Kidney capillary endothelial cell (primary cell): ENCODE results near the gene CUTA.

Experiments
- DNase-seq: peaks from one replicate; pipeline ENCODE4 v3.0.0-alpha.2; 2018; ENCODE audit warnings: low spot score

The CUTA gene, protein sequence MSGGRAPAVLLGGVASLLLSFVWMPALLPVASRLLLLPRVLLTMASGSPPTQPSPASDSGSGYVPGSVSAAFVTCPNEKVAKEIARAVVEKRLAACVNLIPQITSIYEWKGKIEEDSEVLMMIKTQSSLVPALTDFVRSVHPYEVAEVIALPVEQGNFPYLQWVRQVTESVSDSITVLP

DNA sequence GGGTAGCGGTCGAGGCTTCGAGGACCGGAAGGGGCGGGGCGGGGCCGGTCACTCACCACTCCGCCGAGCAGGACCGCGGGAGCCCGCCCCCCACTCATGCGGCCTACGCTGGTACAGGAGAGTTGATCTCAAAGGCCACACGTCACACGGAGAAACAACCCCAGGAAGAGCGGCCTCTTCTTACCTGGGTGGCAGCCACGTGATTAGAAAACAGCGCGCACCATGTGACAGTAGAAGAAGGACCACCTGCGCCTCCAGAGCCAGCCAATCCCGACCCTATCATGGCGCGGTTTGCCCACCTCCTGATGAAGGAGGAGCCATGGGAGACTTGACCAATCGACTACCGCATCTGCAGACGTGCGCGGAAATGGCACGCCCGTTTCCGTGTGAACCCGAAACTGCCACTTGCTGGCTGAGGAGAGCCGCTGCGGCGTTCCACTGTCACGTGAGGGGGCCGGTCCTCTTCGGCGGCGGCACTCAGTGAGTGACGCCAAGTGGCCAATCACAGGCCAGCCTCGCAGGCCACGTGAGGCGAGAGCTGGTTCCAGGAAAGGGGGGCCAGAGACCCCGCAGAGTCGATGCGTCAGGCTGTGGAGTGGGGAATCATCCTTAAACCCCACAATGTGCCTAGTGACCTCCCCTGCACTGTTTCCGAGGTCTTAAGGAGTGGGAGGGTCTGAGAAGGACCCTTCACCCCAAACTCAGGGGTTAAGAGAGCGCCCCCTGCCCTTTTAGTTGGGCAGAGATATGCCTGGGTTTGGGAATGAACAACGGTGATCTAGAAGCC, at the start of gene CUTA:
TSS of gene CUTA (minus strand) at position 205 of the 787 bp plus-strand sequence. CDS start at position 98, 107 bp downstream.
- DNase-seq = peak; percentile 98

DNA sequence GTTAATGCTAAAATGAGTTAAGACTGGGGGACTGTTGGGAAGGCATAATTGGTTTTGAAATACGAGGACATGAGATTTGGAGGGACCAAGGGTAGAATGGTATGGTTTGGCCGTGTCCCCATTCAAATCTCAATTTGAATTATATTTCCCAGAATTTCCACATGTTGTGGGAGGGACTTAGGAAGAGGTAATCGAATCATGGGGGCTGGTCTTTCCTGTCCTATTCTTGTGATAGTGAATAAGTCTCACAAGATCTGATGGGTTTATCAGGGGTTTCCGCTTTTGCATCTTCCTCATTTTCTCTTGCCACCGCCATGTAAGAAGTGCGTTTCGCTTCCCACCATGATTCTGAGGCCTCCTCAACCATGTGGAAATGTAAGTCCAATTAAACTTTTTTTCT, 49.2 kb upstream of the CUTA start:
- DNase-seq = no peak

DNA sequence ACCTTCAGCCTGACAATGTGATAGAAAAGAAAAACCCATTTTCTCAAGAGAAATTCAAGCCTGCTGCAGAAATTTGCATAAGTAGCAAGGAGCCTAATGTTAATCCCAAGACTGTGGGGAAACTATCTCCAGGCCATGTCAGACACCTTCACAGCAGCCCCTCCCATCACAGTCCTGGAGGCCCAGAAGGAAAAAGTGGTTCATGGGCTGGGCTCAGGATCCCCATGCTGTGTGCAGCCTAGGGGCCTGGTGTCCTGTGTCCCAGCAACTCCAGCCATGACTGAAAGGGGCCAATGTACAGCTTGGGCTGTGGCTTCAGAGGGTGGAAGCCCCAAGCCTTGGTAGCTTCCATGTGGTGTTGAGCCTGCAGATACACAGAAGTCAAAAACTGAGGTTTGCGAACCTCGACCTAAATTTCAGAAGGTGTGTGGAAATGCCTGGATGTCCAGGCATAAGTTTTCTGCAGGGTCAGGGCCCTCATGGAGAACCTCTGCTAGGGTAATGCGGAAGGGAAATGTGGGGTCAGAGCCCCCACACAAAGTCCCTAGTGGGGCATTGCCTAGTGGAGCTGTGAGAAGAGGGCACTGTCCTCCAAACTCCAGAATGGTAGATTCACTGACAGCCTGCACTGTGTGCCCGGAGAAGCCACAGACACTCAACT, 48.3 kb upstream of the CUTA start:
- no peak for DNase-seq

DNA sequence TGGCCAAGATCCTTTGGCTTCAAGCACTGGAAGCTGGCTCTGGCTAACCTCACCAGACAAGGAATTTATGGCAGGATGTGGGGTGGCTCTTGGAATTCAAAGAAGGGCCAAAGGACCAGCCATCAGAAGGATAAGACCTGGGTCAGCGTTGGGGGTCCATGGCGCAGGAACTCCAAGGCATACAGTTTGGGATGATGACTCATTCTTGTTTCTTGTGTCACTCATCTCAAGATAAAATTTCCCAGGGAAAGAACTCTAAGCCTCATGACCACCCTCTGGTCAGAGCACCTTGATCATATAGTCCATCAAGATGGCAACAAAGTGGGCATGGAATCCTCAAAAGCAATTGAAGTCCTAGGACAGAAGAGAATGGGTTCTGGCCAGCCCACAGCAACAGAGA, 41.3 kb upstream of the CUTA start:
- no peak for DNase-seq

DNA sequence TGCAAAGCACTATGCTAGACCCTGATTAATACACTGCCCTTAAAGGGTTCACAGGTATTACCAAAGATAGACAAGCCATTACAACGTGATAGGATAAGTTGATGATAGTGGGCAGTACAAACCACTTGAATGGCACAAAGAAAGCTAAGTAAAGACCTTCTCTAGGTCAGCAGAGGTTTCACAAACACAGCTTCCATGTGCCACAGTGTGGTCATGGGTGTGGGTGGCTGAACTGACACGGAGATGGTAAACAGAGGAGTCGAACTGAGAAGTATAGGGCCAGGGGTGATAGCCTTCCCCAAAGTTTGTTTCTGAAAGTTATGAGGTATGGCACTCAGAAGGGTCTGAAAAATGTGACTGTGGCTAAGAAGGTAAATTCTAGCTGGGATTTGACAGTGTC, 40.8 kb upstream of the CUTA start:
- no peak for DNase-seq

DNA sequence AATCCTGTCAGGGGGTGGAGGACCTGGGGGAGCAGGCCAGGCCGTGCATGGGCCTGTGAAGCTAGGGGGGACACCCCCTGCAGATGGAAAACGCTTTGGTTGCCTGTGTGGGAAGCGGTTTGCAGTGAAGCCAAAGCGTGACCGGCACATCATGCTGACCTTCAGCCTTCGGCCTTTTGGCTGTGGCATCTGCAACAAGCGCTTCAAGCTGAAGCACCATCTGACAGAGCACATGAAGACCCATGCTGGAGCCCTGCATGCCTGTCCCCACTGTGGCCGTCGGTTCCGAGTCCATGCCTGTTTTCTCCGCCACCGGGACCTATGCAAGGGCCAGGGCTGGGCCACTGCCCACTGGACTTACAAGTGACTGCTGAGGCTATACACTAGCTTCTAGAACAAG, 38.2 kb upstream of the CUTA start:
- DNase-seq = no peak

DNA sequence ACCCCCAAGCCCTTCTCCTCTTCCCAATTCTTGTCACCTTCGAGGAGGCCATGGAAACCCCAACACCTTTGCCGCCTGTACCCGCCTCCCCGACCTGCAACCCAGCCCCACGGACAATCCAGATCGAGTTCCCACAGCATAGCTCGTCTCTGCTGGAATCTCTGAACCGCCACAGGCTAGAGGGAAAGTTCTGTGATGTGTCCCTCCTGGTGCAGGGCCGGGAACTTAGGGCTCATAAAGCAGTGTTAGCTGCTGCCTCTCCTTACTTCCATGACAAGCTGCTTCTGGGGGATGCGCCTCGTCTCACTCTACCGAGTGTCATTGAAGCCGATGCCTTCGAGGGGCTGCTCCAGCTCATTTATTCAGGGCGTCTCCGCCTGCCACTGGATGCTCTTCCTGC, 37.1 kb upstream of the CUTA start:
- no peak for DNase-seq

DNA sequence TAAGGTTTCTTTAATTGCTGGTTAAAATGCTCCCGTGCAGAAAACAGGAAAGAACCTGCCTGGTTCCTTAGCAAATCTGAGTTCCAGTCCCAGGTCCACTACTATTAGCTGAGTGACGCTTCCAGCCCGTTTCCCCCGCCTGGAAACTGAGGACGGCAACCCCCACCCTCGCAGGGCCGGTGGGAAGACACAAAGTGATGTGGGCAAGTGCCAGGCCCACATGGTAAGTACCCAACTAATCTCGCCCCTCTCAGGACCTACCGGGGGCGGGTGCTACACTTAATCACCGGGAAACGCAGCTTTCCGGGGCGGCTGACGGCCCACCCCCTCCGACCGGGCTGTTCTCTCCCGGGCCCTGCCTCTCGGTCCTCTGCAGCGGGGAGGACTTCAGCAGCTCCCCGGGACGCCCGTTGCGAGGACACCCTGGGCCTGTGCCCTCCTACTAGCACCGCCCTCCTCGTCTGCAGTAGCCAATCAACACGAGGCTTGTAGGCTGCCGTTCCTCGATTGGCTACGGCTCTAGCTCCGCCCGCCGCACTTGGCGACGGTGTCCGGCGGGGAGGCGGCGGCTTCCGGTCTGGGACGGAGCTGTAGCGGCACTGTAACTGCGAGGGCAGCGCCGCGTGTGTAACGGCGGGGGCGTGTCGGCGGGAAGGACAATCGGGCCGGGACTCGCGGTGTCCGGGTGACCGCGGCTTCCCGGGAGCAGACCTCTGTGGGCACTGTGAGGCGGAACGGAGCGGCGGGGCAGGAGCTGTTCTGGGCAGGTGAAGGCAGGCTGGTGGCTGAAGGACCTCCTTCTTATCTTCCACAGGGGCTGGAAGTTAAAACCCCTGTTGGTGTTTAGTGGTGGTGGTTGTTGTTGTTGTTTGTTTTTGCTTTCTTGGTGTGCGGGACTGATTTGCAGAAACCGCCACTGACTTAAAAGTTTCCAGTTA, 36.4 kb upstream of the CUTA start, which contains the start of gene ZBTB9:
TSS of gene ZBTB9 (plus strand) at position 568 of the 938 bp plus-strand sequence. CDS start 525 bp downstream, outside the sequence.
- peak; percentile 95 for DNase-seq

DNA sequence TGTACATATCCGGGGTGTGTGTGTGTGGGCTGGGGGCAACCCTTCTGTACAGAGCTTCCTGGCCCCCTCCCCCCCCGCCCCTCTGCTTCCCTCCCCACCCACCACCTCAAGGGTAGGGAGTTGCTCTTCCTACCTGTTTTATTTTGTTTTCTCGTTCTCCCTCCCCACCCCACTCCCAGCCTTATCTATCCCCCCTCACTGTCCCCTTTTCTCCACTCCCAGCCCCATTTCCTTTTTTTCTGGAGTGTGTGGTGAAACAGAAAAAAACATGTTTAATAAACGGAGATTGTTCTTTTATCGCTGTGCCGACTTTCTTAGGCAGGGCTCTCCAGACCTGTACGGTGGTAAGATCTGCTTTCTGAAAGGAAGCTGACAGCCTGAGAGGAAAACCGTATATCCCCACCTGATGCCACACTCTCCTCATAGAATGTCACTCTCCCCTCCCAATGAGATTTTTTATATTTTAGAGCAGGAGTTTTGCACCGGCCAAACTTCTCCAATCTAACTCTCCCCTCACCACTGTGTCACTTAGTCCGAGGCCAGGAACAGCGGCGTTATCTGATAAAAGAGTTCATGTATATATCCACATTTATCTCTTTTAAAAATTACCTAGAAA, 35.6 kb upstream of the CUTA start:
- no peak for DNase-seq

DNA sequence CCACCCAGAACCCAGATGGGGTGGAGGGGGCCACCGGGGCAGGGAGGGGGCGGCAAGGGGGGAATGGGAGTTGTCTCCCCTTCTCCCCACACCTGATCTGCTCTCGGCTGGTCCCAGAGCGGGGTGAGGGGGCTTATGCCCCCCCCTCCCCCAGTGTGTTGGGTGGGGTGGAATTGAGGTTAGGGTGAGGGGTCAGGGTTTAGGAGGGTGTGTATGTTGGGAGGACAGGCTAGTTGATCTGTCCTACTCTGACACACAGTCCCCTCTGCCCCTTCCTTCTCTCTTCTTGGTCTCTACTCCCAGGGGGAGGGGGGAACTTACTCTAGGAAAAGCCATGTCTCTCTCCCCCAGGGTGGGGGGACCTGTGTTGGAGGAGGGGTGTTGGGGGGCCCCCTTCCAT, 34.6 kb upstream of the CUTA start:
- no peak for DNase-seq

DNA sequence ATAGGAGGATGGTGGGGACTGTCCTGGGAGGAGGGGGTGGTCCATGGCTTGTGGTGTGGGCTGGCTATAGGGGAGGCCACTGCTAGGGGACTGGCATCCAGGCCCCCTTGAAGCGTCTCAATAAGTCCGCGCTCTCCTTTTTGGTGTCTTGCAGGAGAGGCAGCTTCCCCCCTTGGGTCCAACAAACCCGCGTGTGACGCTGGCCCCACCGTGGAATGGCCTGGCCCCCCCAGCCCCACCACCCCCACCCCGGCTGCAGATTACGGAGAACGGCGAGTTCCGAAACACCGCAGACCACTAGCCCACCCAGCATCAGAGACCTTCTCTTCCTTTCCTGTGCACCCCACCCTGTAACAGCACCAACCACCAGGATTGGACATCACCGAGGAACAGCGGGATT, 33.7 kb upstream of the CUTA start:
- DNase-seq = no peak

DNA sequence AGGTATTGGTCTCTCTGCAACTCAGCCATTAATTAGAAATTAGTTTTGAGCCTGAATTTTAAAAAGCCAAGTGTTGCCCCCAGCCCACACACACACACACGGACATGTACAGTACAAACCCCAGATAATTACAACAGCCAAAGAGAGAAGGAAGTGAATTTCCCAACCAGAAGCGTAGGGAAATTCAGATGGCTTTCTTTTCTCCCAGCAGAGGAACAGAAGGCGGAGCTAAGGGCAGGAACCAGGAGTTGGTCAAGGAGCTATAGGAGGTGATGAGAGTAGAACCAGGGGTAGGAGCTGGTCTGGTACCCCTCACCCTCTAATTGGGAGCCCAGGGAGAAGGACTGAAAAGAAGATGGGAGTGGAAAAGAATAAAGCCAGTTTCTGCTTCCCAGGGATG, 32.5 kb upstream of the CUTA start:
- no peak for DNase-seq

DNA sequence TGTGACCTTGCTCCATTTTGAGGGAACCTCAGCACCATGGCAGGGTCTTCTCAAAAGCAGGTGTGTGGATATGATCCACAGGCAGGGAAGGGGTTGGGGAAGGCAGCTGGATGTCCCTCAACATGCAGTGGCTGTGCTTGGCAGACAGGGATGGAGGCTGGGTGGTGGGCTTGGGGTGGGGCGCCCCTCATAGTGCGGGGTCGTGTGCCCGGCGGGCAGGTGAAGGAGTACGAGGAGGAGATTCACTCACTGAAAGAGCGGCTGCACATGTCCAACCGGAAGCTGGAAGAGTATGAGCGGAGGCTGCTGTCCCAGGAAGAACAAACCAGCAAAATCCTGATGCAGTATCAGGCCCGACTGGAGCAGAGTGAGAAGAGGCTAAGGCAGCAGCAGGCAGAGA, 28.4 kb upstream of the CUTA start:
- no peak for DNase-seq

DNA sequence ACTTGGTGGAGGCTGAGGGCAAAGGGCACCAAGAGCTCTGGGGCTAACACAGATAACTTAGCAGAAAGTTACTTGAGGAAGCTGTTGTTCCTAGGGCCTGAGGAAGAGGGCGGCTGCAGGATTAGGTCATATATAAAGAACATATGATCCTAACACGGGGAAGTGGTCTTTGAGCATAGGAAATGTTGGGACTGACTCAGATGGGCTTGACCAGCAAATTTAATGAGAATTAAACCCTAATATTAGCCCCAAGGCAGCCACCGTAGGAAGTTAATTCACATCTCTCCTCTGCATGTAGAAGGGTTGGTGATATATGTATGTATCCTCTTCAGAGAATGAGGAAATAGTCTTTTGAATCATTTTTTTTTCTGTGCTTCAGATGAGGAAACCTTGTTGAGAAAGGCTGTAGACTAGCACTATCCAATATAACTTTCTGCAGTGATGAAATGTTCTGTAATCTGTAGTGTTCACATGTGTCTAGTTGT, 27.3 kb upstream of the CUTA start:
- no peak for DNase-seq

DNA sequence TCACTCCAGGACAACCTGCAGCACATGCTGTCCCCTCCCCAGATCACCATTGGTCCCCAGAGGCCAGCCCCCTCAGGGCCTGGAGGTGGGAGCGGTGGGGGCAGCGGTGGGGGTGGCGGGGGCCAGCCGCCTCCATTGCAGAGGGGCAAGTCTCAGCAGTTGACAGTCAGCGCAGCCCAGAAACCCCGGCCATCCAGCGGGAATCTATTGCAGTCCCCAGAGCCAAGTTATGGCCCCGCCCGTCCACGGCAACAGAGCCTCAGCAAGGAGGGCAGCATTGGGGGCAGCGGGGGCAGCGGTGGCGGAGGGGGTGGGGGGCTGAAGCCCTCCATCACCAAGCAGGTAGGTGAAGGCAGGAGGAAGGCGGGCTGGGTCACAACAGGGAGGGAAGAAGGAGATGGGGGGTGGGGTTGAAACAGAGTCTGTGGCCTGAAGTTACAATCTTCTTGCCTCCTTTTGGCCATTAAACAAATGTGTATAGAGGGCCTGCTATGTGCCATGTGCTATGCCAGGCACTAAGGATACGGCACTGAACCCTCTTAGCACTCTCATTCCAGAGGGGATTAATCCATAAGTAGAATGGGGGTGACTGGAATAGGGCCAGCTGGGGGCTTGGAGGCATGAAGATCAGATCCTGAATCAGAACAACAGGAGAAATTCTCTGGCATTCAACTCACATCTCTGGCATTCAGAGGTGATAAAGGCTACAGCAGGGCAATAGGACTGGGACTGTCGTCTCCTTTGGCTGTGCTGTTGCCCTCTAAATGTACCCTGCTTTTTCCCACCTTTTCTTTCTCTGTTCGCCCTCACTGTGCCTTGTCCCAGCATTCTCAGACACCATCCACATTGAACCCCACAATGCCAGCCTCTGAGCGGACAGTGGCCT, 26.0 kb upstream of the CUTA start:
- no peak for DNase-seq

DNA sequence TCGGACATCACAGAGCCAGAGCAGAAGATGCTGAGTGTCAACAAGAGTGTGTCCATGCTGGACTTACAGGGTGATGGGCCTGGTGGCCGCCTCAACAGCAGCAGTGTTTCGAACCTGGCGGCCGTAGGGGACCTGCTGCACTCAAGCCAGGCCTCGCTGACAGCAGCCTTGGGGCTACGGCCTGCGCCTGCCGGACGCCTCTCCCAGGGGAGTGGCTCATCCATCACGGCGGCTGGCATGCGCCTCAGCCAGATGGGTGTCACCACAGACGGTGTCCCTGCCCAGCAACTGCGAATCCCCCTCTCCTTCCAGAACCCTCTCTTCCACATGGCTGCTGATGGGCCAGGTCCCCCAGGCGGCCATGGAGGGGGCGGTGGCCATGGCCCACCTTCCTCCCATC, 25.1 kb upstream of the CUTA start:
- no peak for DNase-seq

DNA sequence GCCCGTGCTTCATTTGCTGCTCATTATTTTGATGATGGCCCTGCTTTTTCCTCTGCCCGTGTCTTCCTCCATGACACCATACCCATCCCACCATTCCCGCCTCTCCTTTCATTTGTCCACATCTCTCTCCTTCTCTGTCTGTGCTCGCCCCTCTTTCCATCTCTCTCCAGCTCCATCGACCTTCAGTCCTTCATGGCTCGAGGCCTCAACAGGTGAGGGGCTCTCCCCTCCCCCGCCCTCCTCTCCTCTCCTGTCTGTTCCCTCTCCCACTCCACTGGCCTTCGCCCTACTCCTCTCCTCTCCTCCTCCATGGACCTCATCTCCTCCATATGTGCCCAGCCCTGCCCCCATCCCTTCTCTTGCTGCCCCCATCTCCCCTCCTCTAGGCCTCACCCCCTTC, 24.4 kb upstream of the CUTA start:
- no peak for DNase-seq

DNA sequence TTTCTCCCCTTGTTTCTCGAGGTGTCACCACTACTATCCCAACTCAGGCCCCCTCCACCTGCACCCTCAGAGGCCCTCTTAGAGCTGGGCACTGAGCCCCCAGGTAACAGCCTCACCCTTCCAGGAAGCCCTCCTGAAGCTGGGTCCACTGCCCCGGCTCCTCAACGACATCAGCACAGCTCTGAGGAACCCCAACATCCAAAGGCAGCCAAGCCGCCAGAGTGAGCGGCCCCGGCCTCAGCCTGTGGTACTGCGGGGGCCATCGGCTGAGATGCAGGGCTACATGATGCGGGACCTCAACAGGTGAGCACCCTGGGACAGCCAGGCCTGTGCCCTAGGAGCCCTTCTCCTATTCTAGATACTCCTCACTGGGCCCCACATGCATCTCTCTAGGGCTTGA, 23.6 kb upstream of the CUTA start:
- no peak for DNase-seq

DNA sequence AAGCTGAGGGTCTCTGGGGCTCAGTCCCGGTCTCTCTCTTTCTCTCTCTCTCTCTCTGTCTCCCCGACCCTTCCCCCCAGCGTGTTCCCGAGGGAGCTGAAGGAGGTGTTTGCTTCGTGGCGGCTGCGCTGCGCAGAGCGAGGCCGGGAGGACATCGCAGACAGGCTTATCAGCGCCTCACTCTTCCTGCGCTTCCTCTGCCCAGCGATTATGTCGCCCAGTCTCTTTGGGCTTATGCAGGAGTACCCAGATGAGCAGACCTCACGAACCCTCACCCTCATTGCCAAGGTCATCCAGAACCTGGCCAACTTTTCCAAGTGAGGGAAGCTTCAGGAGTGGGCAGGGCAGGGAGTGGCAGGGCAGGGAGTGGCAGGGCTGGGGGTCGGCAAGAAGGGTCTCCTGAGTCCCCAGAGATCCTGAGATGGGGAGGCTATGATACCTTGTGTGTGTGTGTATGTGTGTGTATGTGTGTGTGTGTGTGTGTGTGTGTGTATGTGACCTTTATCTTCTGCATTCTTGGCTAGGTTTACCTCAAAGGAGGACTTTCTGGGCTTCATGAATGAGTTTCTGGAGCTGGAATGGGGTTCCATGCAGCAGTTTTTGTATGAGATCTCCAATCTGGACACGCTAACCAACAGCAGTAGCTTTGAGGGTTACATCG, 22.9 kb upstream of the CUTA start:
- no peak for DNase-seq
